GM21526 (cell line): Measurements from ENCODE around the gene GSX1.
"Not testable (repeated sequence)": the region's sequence is repeated elsewhere in the genome, so short reads cannot be mapped to it uniquely, and the experiment has no call there.

ENCODE experiments used
- ATAC-seq: cut with Tn5 transposase; IDR thresholded peaks from one replicate; pipeline ENCODE4 v1.9.1; 2021; ENCODE audit warnings: moderate library complexity; ENCODE audit not compliant: unreplicated experiment, low FRiP score

Gene GSX1

DNA sequence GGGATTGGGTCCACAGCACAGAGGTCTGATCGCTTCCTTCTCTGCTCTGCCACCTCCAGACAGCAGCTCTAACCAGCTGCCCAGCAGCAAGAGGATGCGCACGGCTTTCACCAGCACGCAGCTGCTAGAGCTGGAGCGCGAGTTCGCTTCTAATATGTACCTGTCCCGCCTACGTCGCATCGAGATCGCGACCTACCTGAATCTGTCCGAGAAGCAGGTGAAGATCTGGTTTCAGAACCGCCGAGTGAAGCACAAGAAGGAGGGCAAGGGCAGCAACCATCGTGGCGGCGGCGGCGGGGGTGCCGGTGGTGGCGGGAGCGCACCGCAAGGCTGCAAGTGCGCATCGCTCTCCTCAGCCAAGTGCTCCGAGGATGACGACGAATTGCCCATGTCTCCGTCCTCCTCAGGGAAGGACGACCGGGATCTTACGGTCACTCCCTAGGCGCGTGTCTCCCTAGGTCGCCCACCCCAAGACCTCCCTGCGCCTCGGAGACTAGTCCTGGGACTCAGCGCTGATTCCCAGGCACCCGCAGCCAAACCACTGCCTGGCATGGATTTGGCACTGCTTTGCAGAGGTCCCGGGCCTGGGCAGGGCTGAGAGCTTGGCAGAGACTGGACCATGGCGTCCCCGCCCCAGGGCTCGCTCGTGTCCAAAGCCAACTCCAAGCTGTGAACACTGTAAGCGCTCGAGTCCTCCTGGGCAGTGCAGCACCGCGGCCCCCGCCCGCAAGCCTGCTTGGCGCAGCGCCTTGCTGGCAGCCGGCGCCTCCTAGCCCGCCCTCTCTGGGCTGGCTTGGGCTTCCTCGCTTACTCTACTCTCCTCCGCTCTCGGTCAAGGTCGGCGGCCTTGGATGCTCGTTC is 1.5 kb downstream of the GSX1 start:
- ATAC-seq = no peak

DNA sequence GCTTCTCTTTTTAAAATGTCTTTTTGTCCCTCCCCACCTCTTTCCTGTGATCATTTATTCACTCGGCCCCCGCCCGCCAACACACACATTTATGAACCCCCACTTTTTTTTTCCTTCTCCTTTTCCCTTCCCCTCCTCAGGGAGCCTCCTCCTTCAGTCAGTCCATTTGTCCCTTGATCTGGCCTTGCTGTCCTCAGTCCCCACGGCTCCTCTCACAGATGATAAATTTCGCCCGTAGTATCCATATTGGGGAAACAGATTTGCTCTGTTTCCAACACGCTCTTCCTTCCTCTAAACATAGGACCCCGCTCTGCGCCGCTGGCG is 2.0 kb downstream of the GSX1 start:
- no peak for ATAC-seq

DNA sequence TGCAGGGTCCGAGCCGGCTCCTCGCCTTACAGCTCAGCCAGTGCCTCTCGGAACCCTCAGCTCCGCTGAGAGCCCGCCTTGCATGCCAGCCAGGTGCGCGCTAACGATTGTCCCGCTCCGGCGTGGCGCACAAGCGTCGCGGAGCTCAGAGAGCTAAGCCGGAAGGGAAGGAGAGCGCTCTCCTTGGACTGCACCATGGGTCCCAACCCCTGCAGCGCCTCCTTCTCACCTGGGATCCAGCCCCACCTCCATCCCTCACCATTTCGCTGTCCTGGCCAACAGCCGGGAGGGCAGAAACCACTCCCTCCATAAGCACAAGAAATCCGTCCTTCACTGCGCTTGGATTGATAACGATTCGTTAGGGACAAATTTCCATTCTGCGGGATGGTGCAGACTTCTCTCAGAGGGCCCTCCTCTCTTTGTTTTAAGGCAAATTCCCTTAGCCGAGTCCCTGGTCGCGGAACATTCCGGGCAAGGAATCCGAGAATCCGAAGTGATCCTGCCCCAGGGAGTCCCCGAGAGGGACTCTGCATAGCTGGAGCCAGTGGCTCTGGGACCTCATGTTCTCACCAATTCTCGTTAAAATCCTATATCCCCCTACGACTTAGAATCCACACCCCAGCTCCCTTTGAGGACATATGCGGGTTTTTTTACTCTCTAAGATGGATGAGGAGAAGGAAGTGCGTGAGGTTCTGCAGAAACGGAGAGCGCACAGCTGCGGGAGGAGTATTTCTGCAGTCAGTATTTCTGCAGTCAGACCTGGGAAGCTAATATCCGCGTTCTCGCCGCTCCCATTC is 2.8 kb downstream of the GSX1 start:
- ATAC-seq = no peak

GRCh38 chr13:27795718-27796019 is 3.4 kb downstream of the GSX1 start:
- no peak for ATAC-seq

- ATAC-seq = no peak
These were observed 4.4 kb downstream of the GSX1 start for GRCh38 chr13:27796544-27797227.

DNA sequence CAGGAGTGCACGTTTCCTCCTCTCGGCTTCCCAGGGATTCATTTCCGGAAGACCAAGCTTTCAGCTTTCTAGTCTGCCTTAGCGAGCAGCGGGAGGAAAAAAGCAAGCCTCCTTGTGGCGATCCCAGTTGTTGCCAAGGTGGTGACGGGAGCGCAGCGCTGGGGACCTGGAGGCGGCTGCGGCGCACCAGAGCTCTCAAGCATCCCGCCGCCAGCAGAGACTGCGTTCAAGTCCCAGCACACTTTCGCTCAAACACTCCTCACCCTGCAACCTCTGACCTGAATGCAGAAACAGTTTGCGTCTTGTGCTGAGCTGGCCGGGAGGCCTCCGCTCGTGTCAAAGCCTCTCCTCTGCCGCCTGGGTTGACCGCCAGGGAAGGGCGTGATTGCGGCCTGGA is 4.9 kb downstream of the GSX1 start:
- ATAC-seq = no peak

- no peak for ATAC-seq
These were observed 14.6 kb downstream of the GSX1 start for GRCh38 chr13:27806744-27807387.

DNA sequence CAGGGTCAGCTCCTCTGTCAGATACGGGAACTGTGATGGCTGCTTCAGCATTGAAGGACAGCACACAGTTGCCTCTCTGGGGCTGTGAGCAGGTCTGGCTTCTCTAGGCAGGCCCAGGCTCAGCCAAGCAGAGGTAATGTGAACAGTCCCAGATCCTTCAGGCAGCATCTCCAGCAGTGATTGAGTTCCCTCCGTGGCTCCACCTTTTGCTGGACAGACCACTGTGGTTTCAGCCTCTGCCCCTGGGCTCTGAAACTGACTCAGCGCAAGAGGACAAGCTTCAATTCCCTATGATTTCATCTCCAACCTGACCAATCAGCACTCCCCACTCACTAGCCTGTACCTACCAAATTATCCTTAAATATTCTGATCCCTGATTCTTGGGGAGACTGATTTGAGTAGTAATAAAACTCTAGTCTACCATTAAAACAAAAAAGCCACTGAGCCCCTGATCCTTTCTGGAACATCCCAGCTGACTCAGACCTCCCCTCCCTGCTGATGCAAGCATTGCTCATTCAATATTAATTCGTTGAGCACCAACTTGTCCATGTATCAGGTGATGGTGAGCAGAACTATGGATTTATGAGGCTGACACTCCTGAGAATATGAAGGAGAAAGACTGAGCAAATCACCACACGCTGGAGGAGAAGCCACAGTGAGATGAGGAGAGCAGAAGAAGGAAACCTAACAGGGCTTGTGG is 16.7 kb downstream of the GSX1 start:
- ATAC-seq = no peak

- ATAC-seq = no peak
These were observed 17.7 kb downstream of the GSX1 start for GRCh38 chr13:27810009-27810408.

GRCh38 chr13:27810461-27810860 is 18.2 kb downstream of the GSX1 start:
- ATAC-seq = no peak

DNA sequence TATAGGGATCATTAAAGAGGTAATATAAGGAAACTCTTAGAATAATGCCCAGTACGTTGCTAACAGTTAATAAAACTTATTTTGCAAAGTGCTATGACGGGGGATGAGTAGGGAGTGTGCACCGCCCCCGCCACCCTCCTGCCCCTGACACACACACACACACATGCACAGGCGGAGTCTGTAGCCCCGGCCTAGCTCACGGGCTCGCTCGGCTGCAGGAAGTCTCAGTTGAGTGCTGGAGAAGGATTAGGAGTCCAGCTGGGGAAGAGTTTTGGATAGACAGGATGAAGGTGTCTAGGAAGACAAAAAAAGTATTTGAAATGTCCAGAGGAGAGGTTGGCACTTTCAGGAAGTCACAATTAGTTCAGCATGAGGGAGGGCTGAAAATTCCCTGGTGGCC is 21.5 kb downstream of the GSX1 start:
- no peak for ATAC-seq

DNA sequence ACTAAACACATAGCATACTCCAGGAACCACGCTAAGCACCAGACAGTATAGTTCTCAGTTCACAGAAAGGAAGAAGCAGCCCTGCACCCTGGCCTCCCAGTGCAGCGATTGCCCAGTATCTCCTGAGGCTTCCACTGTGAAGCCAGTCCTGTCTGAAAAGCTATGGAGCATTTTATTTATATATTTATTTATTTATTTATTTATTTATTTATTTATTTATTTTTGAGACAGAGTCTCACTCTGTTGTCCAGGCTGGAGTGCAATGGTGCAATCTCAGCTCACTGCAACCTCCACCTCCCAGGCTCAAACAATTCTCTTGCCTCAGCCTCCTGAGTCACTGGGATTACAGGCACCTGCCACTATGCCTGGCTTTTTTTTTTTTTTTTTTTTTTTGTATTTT is 25.5 kb downstream of the GSX1 start:
- ATAC-seq = not testable (repeated sequence)

GRCh38 chr13:27820524-27821482 is 28.5 kb downstream of the GSX1 start:
- ATAC-seq = no peak

DNA sequence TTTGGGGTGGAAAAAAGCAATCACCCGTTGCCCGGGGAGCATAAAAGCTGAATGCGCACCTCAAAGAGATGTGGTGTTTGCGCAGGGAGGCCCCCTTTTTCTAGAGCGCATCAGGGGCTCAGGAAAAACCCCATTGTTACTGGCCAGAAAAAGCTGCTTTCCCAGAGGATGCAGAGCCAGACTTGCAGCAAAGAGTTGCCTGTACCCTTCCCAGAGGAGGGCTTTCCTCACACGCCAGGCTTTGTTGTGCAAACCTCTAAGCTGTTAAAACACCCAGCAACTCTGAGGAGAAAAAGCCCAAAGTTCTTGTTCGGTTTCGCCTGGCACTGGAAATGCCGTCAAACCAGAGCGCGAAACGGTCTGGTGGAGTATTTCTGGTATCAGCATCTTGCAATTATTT is 29.3 kb downstream of the GSX1 start:
- no peak for ATAC-seq

GRCh38 chr13:27822258-27822872 is 30.1 kb downstream of the GSX1 start:
- ATAC-seq = no peak

DNA sequence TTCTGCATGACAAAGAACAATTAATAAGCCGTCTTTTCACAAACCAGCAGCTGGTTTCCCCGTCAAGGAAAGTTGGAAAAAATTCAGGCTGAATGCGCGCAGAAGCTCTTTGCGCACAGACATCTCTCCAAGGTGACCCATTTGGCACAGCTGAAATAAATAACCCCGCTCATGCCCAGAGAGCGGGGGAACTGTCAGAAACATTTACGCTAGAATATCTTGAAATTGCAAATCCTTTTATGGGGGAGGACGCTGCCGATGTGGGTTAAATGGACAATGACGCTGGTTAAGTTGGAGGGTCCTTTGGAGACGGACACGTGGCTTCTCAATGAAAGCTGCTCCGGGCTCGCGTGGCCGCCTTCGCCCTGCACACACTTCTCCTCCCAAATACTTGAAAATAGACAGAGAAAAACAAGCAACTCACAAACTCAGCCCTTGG is 30.6 kb downstream of the GSX1 start:
- no peak for ATAC-seq

GRCh38 chr13:27824121-27824520 is 31.8 kb downstream of the GSX1 start:
- ATAC-seq = no peak

DNA sequence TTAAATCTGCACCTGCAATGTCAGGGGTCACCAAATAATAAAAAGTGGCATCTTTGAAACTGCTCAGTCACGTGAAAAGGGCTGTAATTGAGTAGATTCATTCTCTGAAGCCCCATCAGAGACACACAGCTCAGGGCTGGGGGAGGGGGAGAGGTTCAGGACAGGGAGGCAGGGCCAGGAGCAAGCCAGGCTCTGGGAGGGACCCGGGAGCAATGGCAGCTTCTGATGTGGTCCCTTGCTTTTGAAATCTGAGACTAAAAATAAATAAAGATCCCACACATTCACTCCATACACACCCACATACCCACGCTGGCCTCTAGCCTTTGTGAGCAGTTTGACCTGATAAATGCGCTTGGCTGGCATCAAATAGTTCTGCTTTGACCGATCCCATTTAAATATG is 32.8 kb downstream of the GSX1 start:
- no peak for ATAC-seq
